ENCODE data around the gene SPATA24. TPM values are rescaled to one million over a fixed set of nuclear protein-coding genes. Genes with fewer than 3 reads are reported as not detected.

Gene SPATA24
- total RNA-seq, 2 donors from 2014 or later, result 9.5 to 29.7 TPM

DNA sequence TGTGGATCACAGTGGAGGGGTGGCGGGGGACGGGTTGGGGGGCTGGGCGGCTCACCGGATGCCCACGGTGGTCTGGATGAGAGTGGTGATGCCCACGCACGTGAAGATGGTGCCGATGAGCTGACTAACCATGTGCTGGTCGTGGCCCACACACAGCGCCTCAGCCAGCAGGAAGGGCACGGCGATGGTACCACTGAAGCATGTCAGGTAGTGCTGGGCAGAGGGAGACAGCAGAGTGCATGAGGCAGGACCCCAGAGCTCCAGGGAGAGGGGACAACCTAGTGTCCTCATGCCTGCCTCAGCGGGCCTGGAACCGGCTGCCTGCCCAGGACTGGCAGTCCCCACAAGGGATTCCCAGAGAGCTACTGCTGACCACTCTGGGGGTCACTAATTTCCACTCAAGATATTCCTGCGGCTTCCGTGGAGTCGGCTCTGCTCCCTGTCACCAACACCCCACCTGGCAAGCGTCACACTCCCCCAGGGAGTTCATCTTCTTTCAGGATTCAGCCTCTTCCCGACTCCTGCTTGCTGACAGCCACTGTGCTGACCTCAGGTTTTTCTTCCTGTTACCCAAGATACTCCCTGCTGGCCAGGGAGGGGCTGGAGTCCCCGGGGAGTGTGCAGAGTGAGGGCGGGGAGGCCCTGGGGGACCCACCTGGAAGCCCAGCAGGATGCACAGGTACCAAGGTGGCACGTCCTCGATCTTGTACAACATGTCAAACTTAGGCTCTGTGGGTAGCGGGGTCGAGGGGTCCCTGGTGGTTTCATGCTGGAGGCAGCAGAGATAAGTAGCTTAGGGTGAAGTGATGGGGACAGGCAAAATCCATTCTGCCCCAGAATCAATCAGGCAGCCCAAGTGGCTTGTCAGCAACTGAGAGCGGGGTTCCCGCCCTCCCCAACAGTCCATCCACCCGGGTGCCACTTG lies 21.8 kb downstream of the SPATA24 start:
- no peaks in the 10 kb centered on the region for H3K9me3 ChIP-seq
- no peak for DNase-seq (ENCODE audit: low spot score)

DNA sequence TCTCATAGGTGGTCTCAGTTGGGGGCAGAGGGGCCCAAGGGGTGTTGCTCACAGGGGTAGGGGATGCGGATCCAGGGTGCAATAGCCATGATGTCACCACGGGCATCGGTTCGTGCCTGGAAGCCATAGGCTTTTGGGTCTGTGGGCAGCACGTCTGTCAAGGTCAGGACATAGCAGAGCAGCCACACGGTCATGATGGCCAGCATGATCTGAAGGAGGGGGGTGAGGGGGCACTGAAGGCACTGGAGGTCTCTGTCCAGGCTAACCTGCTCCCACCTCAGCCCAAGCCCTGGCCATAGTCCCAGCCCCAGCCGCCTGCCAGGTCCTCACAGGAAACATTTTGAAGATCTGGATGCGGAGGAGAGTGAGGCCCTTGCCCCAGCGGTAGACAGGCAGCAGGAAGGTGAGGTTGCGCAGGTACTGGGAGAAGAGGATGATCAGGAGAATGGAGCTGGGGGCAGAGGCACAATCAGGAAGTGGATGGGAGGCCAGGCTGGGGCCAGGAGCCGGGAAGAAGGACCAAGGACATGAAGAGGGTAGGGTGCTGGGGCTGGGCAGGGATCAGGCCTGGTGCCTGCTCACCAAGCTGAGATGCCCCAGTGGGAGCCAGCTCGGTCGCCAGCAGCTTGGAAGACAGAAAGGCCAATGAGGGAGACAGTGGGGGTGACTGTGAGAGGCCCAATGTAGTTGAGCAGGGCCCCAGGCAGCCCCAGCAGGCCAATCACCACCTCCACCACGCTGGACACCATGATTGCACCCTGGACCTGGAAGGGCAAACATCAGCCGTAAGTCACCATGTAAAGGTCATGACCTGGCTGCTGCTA lies 24.1 kb downstream of the SPATA24 start:
- no peaks in the 10 kb centered on the region for H3K9me3 ChIP-seq
- TF ChIP-seq, protein P1, sequence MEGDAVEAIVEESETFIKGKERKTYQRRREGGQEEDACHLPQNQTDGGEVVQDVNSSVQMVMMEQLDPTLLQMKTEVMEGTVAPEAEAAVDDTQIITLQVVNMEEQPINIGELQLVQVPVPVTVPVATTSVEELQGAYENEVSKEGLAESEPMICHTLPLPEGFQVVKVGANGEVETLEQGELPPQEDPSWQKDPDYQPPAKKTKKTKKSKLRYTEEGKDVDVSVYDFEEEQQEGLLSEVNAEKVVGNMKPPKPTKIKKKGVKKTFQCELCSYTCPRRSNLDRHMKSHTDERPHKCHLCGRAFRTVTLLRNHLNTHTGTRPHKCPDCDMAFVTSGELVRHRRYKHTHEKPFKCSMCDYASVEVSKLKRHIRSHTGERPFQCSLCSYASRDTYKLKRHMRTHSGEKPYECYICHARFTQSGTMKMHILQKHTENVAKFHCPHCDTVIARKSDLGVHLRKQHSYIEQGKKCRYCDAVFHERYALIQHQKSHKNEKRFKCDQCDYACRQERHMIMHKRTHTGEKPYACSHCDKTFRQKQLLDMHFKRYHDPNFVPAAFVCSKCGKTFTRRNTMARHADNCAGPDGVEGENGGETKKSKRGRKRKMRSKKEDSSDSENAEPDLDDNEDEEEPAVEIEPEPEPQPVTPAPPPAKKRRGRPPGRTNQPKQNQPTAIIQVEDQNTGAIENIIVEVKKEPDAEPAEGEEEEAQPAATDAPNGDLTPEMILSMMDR (IDR thresholded peaks at IDR 0.05), result no peak
- no peak overlapping the region for H3K27ac ChIP-seq
- no peak for DNase-seq (ENCODE audit: low spot score)
- peaks cover 0 to 8% of the 10 kb centered on the region in 2 donors for H3K4me1 ChIP-seq
- no peaks in the 10 kb centered on the region for H3K27me3 ChIP-seq
- no peaks in the 10 kb centered on the region for H3K36me3 ChIP-seq
- H3K4me3 ChIP-seq, result no peak overlapping the region

More for the DNA sequence above, 21.8 kb downstream of the SPATA24 start:
- H3K27me3 ChIP-seq, result no peaks in the 10 kb centered on the region
- H3K27ac ChIP-seq, result no peak overlapping the region
- TF ChIP-seq, protein P1 (IDR thresholded peaks at IDR 0.05), result no peak
- H3K4me3 ChIP-seq, result no peak overlapping the region
- H3K36me3 ChIP-seq, result no peaks in the 10 kb centered on the region
- H3K4me1 ChIP-seq, result peaks cover 0 to 15% of the 10 kb centered on the region in 2 donors

DNA sequence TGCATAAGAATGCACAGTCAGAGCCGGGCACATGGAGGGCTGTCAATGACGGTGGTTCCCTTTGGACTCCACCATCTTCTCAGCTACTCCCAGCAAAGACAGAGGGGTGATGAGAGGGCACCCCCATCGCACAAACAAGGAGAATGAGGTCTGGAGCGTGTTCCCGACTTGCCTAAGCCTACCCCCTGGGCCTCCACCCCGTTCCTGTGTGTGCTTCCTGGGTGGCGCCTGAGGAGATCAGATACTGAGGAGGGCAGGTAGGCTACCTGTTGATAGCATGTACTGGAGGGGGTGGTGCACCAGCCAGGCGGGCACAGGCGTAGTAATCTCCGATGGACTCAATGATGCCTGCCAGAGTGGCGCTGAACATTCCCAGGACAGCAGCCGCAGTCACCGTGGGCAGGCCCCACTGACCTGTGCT lies 24.9 kb downstream of the SPATA24 start:
- Histone ChIP-seq H3K4me1 (peaks cover 0 to 6% of the 10 kb centered on the region in 2 donors), H3K27ac (no peak overlapping the region), H3K36me3 (no peaks in the 10 kb centered on the region), H3K9me3 (no peaks in the 10 kb centered on the region), H3K27me3 (no peaks in the 10 kb centered on the region), H3K4me3 (no peak overlapping the region)
- TF ChIP-seq, protein P1 (IDR thresholded peaks at IDR 0.05), result no peak
- no peak for DNase-seq (ENCODE audit: low spot score)

DNA sequence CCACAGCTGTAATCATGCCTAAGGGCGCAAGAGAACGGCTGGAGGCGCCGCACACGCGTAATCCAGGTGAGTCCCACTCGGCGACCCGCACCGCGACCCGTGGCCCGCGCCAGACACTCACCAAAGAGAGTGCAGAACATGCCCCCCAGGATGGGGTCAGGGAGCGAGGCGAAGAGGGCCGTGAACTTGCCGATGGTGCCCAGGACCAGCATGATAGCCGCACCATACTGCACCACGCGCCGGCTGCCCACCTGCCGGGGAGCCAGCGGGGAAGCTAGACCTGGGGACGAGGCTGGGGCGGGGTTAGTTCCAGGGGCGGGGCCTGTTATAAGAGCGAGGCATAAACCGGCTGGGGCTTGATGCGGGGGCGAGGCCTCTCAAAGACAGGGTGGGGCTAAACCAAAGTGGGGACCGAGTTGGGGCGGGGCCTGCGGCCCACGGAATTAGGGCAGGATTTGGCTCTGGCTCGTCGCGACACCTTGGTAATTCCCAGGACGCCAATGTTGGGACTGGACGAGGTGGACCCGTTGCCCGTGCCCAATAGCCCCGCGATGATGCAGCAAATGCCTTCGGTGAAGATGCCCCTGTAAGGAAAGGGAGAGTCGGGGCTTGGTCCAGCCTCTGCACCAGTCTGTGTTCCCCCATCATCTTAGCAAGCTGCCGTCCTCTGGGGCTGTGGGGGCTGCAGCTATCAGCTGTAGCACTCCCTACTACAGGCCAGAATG lies 25.6 kb downstream of the SPATA24 start:
- H3K27ac ChIP-seq, result no peak overlapping the region
- no peaks in the 10 kb centered on the region for H3K9me3 ChIP-seq
- no peak for DNase-seq (ENCODE audit: low spot score)
- H3K4me1 ChIP-seq, result peaks cover 0 to 13% of the 10 kb centered on the region in 2 donors
- H3K36me3 ChIP-seq, result no peaks in the 10 kb centered on the region
- no peaks in the 10 kb centered on the region for H3K27me3 ChIP-seq
- TF ChIP-seq, protein P1 (IDR thresholded peaks at IDR 0.05), result no peak
- no peak overlapping the region for H3K4me3 ChIP-seq

DNA sequence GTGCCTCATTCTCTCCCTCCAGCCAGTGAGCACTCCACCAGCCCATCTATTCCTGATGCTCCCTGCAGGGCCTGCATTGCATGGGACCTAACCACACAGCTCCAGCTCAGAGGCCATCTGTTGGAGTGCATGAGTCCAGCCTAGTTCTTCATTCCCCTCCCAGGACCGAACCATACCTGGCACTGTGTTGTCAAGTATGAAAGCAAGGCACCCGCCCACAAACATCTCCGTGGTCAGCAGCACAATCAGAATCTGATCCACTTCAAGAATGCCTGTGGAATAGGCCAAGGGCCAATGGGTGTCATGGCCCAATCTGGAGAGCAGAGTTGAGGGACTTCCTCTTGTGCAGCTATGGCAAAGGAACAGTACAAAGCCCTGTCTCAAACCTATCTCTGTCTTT lies 26.7 kb downstream of the SPATA24 start:
- DNase-seq (ENCODE audit: low spot score), result no peak
- no peaks in the 10 kb centered on the region for H3K27me3 ChIP-seq

More for the DNA sequence above, 26.7 kb downstream of the SPATA24 start:
- Histone ChIP-seq H3K4me3 (no peak overlapping the region), H3K9me3 (no peaks in the 10 kb centered on the region), H3K27ac (no peak overlapping the region), H3K36me3 (no peaks in the 10 kb centered on the region), H3K4me1 (peaks cover 0 to 21% of the 10 kb centered on the region in 2 donors)
- TF ChIP-seq, protein P1 (IDR thresholded peaks at IDR 0.05), result no peak

Measured in right atrium auricular region (tissue), 2 donors.